Endodermal cell (in vitro differentiated cells): ENCODE results near the gene IQCE. TPM values are rescaled to one million over a fixed set of nuclear protein-coding genes. Genes with fewer than 3 reads are reported as not detected.

Source experiments
- DNase-seq: peaks from one replicate; pipeline ENCODE4 v3.0.0-alpha.2; 2017
- H3K27ac ChIP-seq: 2 replicates; pipeline ENCODE4 v1.5.1; 2013; ENCODE audit warnings: mild to moderate bottlenecking, low read depth, low read length, moderate library complexity
- H3K27me3 ChIP-seq: 2 replicates; pipeline ENCODE4 v1.6.1; 2013; ENCODE audit warnings: mild to moderate bottlenecking, low read length, moderate library complexity; ENCODE audit not compliant: insufficient read depth, control insufficient read depth, poor library complexity, severe bottlenecking
- H3K36me3 ChIP-seq: 2 replicates; pipeline ENCODE4 v1.7.0; 2013; ENCODE audit warnings: mild to moderate bottlenecking, low read length, moderate library complexity; ENCODE audit not compliant: control insufficient read depth, insufficient read depth
- H3K4me1 ChIP-seq: one replicate; pipeline ENCODE4 v1.7.0; 2013; ENCODE audit warnings: low read length; ENCODE audit not compliant: control insufficient read depth, insufficient read depth
- H3K4me3 ChIP-seq: 2 replicates; pipeline ENCODE4 v1.5.1; 2013; ENCODE audit warnings: mild to moderate bottlenecking, low read length, moderate library complexity
- H3K9ac ChIP-seq: 2 replicates; pipeline ENCODE4 v1.6.1; 2013; ENCODE audit warnings: mild to moderate bottlenecking, low read length, moderate library complexity; ENCODE audit not compliant: poor library complexity, severe bottlenecking; ENCODE audit errors: extremely low read depth
- H3K9me3 ChIP-seq: 2 replicates; pipeline ENCODE4 v1.6.1; 2013; ENCODE audit warnings: mild to moderate bottlenecking, low read length, moderate library complexity; ENCODE audit not compliant: control insufficient read depth
- H3K27ac Mint-ChIP-seq: 2 replicates; pipeline ENCODE4 v1.8.0; 2020; ENCODE audit warnings: mixed read lengths
- H3K27me3 Mint-ChIP-seq: 2 replicates; pipeline ENCODE4 v1.8.0; 2021; ENCODE audit warnings: mild to moderate bottlenecking, mixed read lengths; ENCODE audit not compliant: insufficient read depth
- H3K36me3 Mint-ChIP-seq: 2 replicates; pipeline ENCODE4 v1.8.0; 2020; ENCODE audit warnings: low read depth, mixed read lengths
- H3K4me1 Mint-ChIP-seq: 2 replicates; pipeline ENCODE4 v1.8.0; 2020; ENCODE audit warnings: mixed read lengths
- H3K4me3 Mint-ChIP-seq: 2 replicates; pipeline ENCODE4 v1.8.0; 2020; ENCODE audit warnings: mild to moderate bottlenecking, moderate library complexity, mixed read lengths
- H3K9me3 Mint-ChIP-seq: 2 replicates; pipeline ENCODE4 v1.8.0; 2020; ENCODE audit warnings: mild to moderate bottlenecking, mixed read lengths
- CTCF ChIP-seq: fragments of 200-600 bp; sonication (generic); conservative IDR thresholded peaks from 2 replicates; pipeline ENCODE4 v1.5.0; 2021; ENCODE audit warnings: antibody characterized with exemption, mild to moderate bottlenecking
- WGBS, 2 experiments: methylation state at CpG; one replicate each; pipeline versions ENCODE4 v1.1.5 to v1.1.7; 2013; ENCODE audit warnings: missing lambda C conversion rate in 2 of 2, mixed read lengths in 1 of 2; ENCODE audit not compliant: insufficient coverage in 1 of 2, insufficient read length in 1 of 2; 5-methylcytosine and 5-hydroxymethylcytosine counted together
- total RNA-seq, 2 donors: library from RNA; stranded (reverse); fragmentation: NEBNext Ultra II Directional in 1 of 2; extraction: Animal tissue kit (Norgen Biotek cat#: 25700) in 1 of 2; gene quantifications; 2 replicates in 1 of 2; 3 replicates in 1 of 2; pipeline ENCODE4 v1.2.1, GENCODE V29; 2021

The IQCE gene
- total RNA-seq, 2 donors from 2014 or later = 15.4 to 20.8 TPM

- H3K9me3 ChIP-seq = no peaks in the 10 kb centered on the region
- peak; percentile 27 for TF ChIP-seq CTCF
- H3K4me3 ChIP-seq = no peak overlapping the region
- Mint-ChIP-seq H3K4me1 (peaks cover 36% of the 10 kb centered on the region), H3K27ac (no peak overlapping the region), H3K4me3 (peak overlapping the region; percentile 82), H3K27me3 (peaks cover 31% of the 10 kb centered on the region), H3K9me3 (no peaks in the 10 kb centered on the region), H3K36me3 (peaks cover 4% of the 10 kb centered on the region)
- H3K9ac ChIP-seq = no peak overlapping the region
- H3K36me3 ChIP-seq = no peaks in the 10 kb centered on the region
- H3K27ac ChIP-seq = peak overlapping the region; percentile 38
- peaks cover 34% of the 10 kb centered on the region for H3K27me3 ChIP-seq
- H3K4me1 ChIP-seq = peaks cover 7% of the 10 kb centered on the region
- 46 to 74% methylated on average over 16 to 17 of the region's 17 CpGs for WGBS, 2 experiments
- DNase-seq = peak; percentile 58
Observed at GRCh38 chr7:2521952-2522591, 36.7 kb upstream of the IQCE start.

- Histone ChIP-seq H3K4me1 (peaks cover 12% of the 10 kb centered on the region), H3K27me3 (peaks cover 29% of the 10 kb centered on the region), H3K27ac (peak overlapping the region; percentile 98), H3K9me3 (no peaks in the 10 kb centered on the region), H3K9ac (no peak overlapping the region), H3K4me3 (no peak overlapping the region), H3K36me3 (no peaks in the 10 kb centered on the region)
- Mint-ChIP-seq H3K9me3 (no peaks in the 10 kb centered on the region), H3K4me1 (peaks cover 38% of the 10 kb centered on the region), H3K4me3 (peak overlapping the region; percentile 82), H3K27me3 (peaks cover 24% of the 10 kb centered on the region), H3K36me3 (peaks cover 6% of the 10 kb centered on the region), H3K27ac (peak overlapping the region; percentile 79)
- TF ChIP-seq CTCF = no peak
- peak; percentile 77 for DNase-seq
- WGBS, 2 experiments = 55 to 71% methylated on average over 14 to 19 of the region's 19 CpGs
Observed at GRCh38 chr7:2522780-2523433, 35.9 kb upstream of the IQCE start.

DNA sequence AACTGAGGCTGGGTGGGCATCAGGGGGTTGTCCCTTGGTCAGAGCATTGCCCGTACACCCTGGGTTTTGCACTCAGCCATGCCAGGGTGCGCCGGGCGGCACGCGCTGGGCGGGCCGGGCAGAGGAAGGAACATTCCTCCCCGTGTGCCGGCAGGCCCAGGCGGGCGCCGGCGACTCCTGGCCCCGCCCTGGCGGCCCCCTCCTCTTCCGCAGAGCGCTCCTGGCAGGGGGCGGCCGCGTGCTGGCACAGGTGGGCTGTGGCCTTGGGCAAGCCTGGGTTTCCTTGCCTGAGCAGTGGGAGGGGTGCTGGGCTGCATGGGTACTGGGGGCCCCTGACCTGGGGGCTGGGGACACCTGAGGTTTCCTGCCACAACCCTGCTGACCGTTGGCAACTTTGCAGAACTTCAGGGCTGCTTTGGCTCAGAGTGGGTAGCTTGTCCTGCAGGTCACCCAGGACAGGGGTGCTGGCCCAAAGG lies 35.3 kb upstream of the IQCE start:
- peak overlapping the region; percentile 98 for H3K27ac ChIP-seq
- peak overlapping the region; percentile 79 for H3K27ac Mint-ChIP-seq
- no peak overlapping the region for H3K9ac ChIP-seq

More for the DNA sequence above, 35.3 kb upstream of the IQCE start:
- Histone ChIP-seq H3K36me3 (no peaks in the 10 kb centered on the region), H3K4me3 (no peak overlapping the region), H3K27me3 (peaks cover 23% of the 10 kb centered on the region), H3K9me3 (no peaks in the 10 kb centered on the region), H3K4me1 (peaks cover 17% of the 10 kb centered on the region)
- DNase-seq = peak; percentile 82
- peaks cover 18% of the 10 kb centered on the region for H3K27me3 Mint-ChIP-seq
- 21 to 46% methylated on average over 14 to 22 of the region's 22 CpGs for WGBS, 2 experiments
- H3K9me3 Mint-ChIP-seq = no peaks in the 10 kb centered on the region
- H3K4me3 Mint-ChIP-seq = peak overlapping the region; percentile 82
- peaks cover 10% of the 10 kb centered on the region for H3K36me3 Mint-ChIP-seq
- no peak for TF ChIP-seq CTCF
- peaks cover 38% of the 10 kb centered on the region for H3K4me1 Mint-ChIP-seq
